ENCODE measurements around the gene BRMS1.
A peak's percentile ranks its signal among the peaks of the same experiment; 100 is the strongest.
"Not testable (repeated sequence)": the region's sequence is repeated elsewhere in the genome, so short reads cannot be mapped to it uniquely, and the experiment has no call there.

The BRMS1 gene

DNA sequence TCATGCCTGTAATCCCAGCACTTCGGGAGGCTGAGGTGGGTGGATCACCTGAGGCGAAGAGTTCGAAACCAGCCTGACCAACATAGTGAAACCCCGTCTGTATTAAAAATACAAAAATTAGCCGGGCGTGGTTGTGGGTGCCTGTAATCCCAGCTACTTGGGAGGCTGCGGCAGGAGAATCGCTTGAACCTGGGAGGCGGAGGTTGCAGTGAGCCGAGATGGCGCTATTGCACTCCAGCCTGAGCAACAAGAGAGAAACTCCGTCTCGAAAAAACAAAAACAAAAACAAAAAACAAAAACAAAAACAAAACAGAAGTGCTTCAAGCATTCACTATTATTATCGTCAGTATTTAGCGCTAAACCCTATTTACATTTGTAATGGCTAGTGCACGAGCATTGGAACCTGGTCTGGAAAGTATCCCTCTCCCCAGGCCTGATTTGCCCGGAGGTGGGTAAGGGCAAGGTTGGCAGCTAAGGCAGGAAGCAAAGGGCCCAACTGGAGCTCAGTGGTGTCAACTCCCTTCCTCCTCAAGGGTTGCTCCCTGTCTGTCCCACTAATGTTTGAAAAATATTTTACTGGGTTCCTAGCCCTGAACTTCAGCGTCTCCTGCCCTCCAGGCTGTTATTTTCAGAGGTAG is 34.0 kb downstream of the BRMS1 start:
- not testable (repeated sequence) for DNase-seq (ENCODE audit: low read depth in 2 of 2)

GRCh38 chr11:66310324-66310723 is 34.6 kb downstream of the BRMS1 start:
- no peak for DNase-seq (ENCODE audit: low read depth in 2 of 2)

- no peak for DNase-seq (ENCODE audit: low read depth in 2 of 2)
Observed at GRCh38 chr11:66309475-66309874, 35.4 kb downstream of the BRMS1 start.

- DNase-seq (ENCODE audit: low read depth in 2 of 2) = no peak
Observed at GRCh38 chr11:66302656-66303055, 42.2 kb downstream of the BRMS1 start.

- DNase-seq (ENCODE audit: low read depth in 2 of 2) = no peak
Observed at GRCh38 chr11:66299186-66299585, 45.7 kb downstream of the BRMS1 start.

GRCh38 chr11:66297610-66298009 is 47.3 kb downstream of the BRMS1 start:
- DNase-seq (ENCODE audit: low read depth in 2 of 2) = no peak

GRCh38 chr11:66294626-66295620 is 50.0 kb downstream of the BRMS1 start:
- DNase-seq (ENCODE audit: low read depth in 2 of 2) = no peak

DNA sequence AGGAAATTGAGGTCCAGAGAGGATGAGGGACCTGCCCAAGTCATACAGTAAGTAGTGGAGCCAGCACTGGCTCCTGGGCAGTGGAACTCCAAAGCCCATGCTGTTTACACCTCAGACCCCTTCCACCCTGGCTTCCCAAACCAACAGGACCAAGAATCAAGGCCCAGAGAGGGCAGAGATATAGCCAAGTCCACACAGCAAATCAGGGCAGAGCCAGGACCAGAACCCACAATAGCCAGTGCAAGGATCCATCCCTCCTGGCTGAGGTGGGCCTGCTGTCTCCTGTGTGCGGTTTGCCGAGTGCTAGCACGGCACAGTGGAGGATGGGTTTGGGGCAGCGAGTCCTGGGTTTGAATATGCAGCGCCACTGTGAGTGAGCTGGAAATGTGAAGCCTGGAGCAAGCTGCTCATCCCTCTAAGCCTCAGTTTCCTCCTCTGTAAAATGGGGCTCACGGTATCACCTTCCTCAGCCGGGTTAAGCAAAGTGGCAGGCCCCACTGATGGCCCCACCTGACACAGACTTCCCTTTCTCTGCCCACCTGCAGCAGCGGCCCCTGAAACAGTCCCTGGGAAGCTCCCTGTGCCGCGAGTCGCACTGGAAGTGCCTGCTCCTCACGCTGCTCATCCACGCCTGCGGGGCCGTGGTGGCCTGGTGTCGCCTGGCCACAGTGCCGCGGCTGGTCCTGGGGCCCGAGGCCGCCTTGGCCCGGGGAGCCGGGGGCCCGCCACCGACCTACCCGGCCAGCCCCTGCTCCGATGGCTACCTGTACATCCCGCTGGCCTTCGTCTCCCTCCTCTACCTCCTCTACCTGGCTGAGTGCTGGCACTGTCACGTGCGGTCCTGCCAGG is 50.9 kb downstream of the BRMS1 start:
- DNase-seq (ENCODE audit: low read depth in 2 of 2) = no peak

DNA sequence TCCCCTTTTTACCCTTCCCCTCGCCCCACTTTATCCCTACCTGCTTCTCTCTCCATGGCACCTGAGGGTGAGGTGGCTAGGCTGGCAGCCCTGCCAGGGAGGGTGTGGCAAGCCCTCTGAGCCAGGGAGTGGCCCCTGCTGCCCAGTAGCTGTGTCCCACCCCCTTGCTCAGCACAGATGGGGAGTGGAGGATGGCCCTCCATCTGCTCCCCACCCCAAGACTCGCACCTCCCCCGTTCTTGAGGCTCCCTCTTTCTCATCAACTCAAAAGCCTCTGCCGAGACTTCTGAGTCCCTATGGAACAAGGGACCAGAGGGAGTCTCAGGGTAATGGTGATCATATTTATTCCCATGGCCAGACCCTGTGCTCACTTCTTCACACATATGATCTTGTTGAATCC is 51.6 kb downstream of the BRMS1 start:
- no peak for DNase-seq (ENCODE audit: low read depth in 2 of 2)

- no peak for DNase-seq (ENCODE audit: low read depth in 2 of 2)
Observed at GRCh38 chr11:66292543-66293332, 52.2 kb downstream of the BRMS1 start.

DNA sequence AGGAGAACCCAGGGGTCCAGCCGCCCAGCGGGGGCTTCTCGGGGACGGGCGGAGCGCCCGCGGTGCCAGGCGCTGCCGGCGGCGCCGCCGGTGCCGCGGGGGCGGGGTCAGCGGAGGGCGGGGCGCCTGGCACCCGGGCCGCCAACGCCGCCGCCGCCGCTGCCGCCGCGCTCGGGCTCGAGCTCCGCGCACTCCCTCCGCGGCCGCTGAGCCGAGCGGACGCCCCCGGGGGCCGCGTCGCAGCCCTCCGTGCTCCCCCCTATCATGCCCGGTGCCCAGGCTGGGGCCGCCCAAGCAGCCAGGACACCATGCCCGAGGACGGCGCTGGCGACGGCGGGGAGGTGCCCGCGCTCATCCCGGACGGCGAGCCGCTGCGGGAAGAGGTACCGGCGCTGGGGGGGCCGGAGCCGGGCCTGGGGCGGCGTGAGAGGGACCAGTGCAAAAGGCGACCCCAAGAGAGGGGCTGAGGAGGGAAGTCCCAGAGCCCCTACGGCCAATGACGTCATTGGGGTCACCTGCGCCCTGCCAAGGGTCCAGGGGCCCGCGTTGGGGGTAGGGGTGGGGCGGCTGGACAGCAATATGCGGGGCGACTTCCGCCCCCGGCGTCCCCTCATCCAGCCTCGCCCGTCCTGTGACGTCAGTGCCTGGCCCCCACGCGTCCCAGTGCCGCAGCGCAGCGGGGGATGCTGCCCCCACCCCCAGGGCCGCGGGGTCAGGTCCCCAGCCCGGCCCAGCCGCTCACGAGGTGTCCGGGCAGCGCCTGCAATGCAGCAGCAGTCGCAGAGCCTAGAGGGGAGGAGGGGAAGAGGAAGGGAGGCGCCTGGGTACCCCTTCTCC is 53.0 kb downstream of the BRMS1 start, which contains the start of gene TMEM151A:
Gene TMEM151A (plus strand): TSS at position 189 of the 837 bp plus-strand sequence. CDS start 120 bp downstream, at position 309.
- no peak for DNase-seq (ENCODE audit: low read depth in 2 of 2)

DNA sequence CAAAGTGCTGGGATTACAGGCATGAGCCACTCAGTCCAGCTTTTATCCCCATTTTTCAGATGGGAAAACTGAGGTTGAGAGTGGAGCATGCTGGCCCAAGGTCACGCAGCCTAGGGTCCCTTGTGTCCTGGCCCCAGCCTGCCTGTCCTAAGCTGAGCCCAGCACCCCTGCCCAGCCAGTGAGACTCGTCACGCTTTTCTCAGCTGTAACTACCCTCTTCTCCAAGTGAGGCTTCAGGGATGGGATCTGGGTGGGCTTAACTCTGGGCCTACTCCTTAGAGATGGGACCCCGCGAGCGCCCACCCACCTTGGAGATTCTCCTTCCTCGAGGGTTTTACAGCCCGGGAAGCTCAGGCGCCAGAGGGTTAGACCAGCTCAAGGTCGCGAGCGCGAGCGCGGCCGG is 53.6 kb downstream of the BRMS1 start:
- DNase-seq (ENCODE audit: low read depth in 2 of 2) = no peak

GRCh38 chr11:66290330-66290621 is 54.6 kb downstream of the BRMS1 start:
- DNase-seq (ENCODE audit: low read depth in 2 of 2) = no peak

GRCh38 chr11:66289548-66290329 is 55.2 kb downstream of the BRMS1 start:
- DNase-seq (ENCODE audit: low read depth in 2 of 2) = peak; percentile 40 to 44

GRCh38 chr11:66288671-66289547 is 56.0 kb downstream of the BRMS1 start, which contains the start of gene YIF1A:
YIF1A (minus strand) TSS chr11:66289143; CDS start chr11:66288985, 158 bp downstream.
- DNase-seq (ENCODE audit: low read depth in 2 of 2) = peak; percentile 95

DNA sequence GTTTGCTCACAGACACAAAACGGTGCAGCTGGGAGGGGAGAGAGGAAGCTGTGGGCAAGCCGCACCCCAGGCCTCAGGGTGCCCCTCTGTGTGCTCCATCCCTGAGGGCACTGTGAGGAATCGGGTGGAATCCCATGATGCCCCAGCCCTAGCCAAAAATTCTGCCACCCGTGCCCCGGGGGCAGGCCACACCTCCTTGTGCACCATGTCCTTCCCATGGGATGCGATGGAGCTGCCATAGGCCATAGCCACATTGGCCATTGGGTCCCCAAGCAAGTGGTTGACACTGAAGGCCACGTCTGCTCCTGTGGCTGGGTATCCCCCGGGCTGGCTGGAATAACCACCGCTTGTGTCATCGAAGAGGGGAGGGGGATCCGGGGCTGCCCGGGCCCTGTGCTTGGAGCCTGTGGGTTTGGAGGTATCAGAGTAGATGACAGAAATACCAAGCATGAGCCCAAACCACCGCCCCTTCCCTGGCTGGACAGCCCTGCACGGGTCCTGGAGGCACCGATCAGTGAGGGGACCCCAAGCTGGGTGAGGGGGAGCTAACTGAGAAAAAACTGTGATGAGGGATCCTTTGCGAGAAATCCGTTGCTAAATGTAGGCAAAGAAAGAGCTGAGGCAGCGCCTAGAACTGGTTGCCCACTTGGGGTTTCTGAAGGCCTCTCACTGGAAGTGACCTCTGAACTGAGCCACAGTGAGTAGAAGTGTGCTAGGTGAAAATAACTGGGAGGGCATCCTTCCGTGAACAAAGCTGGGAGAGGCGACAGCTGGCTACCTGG is 56.8 kb downstream of the BRMS1 start:
- no peak for DNase-seq (ENCODE audit: low read depth in 2 of 2)
